NCI-H1105 treated with DMSO at 0.1 percent for 48 hours (cell line): ENCODE measurements around the gene PEX11B.

Source experiments
- DNase-seq: peaks from one replicate; lab custom pipeline; 2025; lab: John Stamatoyannopoulos, UW

Gene PEX11B

GRCh38 chr1:145871994-145872924 lies 46.3 kb downstream of the PEX11B start:
- DNase-seq = no peak

DNA sequence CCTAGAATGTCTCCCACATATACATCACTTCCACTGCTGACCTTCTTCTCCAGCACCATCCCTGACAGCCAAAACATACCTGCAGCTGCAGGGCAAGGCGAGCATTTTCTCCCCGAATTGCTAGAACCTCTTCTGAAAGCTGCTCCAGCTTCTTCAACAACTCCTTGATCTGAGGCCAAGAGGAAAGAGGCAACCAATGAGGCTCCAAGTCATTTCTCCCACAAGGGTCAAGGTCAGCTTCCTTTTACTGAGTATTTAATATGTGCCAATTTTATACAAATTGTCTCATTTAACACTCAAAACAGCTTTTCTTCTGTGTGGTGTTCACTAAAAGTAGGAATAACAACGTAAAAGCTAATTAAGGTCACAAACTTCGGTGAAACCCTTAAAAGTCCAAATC lies 50.3 kb downstream of the PEX11B start:
- DNase-seq = no peak

DNA sequence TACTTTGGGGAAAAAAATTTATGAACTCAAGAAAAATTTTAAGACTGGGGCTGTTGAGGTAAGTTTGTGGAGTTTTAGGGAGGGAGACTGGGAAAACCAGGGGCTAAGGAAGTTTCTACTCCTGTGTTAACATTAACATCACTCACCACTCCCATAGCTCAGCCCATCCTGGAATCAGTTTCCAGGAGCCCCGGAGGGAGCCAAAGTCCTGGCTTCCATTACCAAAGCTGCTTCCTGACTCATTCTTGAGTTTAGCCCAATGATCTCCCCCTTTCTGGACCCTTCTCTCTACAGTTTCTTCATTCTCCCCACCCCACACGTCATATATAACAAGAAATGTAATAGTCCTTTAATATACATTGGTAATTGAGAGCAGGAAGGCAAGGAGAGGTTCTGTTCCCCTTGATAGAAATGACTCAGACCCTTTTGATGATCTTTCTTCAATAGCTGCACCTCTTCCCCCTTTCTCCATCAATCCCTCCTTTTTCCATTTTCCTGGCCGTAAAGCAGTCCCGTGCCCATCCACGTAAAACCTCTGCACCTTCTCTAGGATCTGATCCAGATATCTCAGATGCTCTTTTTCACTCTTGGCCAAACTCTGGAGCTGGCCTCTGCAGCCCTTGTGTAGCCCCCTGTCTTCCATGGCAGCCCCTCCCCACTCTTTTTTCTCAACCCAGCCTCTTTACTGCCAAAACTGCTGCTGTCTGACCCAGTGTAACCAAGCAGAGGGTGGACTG lies 55.1 kb downstream of the PEX11B start:
- DNase-seq = no peak
